ENCODE measurements around the gene DNPEP. TPM values are rescaled to one million over a fixed set of nuclear protein-coding genes. Genes with fewer than 3 reads are reported as not detected.

The DNPEP gene
- polyA plus RNA-seq, 1 donor from 2014 or later = 49.9 TPM

DNA sequence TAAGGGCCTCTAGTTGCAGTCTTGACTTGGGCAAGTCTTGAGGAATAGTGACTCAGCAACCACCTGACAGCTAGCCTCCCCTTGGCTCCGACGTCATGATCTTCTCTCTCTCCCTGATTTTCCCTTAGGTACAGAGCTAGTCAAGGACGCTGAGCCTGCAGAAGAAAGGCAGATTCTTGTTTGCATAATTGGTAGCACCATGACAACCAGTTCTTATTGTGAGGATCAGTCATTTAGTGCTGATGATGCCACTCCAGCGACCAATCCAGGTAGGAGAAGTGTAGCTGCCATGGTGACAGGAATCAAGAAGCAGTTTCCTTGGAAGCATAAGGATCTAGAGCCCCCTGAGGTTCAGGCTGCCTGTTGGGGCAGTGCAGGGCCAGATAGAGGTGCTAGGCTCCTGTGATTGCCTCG is 52.3 kb downstream of the DNPEP start:
- no peak overlapping the region for H3K27ac Mint-ChIP-seq
- H3K27me3 Mint-ChIP-seq = peaks cover 31% of the 10 kb centered on the region
- H3K36me3 Mint-ChIP-seq = no peaks in the 10 kb centered on the region
- H3K9me3 Mint-ChIP-seq = peaks cover 6 to 14% (median 14%) of the 10 kb centered on the region in 3 donors
- no peaks in the 10 kb centered on the region for H3K4me1 Mint-ChIP-seq
- no peak overlapping the region for H3K4me3 Mint-ChIP-seq

- no peaks in the 10 kb centered on the region for H3K36me3 Mint-ChIP-seq
- no peaks in the 10 kb centered on the region for H3K4me1 Mint-ChIP-seq
- H3K27me3 Mint-ChIP-seq = peaks cover 37% of the 10 kb centered on the region
- H3K9me3 Mint-ChIP-seq = peaks cover 6 to 14% (median 14%) of the 10 kb centered on the region in 3 donors
- H3K4me3 Mint-ChIP-seq = no peak overlapping the region
- H3K27ac Mint-ChIP-seq = no peak overlapping the region
Measured at GRCh38 chr2:219334076-219334475, 53.6 kb downstream of the DNPEP start.

DNA sequence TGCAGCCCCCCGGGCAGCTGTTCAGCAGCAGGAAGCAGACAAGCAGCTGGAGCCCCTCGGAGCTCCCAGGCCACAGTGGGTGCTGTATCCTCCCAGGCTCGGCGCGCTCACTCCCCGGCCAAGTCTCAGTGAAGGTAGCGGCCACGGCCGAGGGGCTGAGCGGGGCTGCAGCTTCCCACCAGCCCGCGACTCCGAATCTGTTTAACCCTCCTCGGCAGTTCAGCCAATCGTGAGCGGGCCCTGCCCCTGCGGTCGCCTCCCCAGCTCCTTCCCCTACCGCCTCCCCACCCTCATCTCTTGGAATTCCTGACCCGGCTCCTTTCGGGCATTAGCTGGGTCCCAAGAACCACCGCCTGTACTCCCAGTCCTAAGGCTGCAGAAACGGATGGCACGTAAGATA is 55.2 kb downstream of the DNPEP start, which contains the start of gene RESP18:
Gene RESP18, minus strand, starts transcription at position 203 of the 400 bp plus-strand sequence.
- Mint-ChIP-seq H3K27me3 (peaks cover 44% of the 10 kb centered on the region), H3K36me3 (no peaks in the 10 kb centered on the region), H3K4me3 (peak within 1 kb of the TSS in 1 of 4 donors; percentile 72), H3K9me3 (peaks cover 6 to 14% (median 14%) of the 10 kb centered on the region in 3 donors), H3K4me1 (no peaks in the 10 kb centered on the region), H3K27ac (no peak within 1 kb of the TSS)

GRCh38 chr2:219331560-219332213 is 56.0 kb downstream of the DNPEP start:
- Mint-ChIP-seq H3K9me3 (peaks cover 5 to 14% (median 13%) of the 10 kb centered on the region in 3 donors), H3K36me3 (no peaks in the 10 kb centered on the region), H3K27ac (no peak overlapping the region), H3K27me3 (peaks cover 41% of the 10 kb centered on the region), H3K4me1 (no peaks in the 10 kb centered on the region), H3K4me3 (no peak overlapping the region)

DNA sequence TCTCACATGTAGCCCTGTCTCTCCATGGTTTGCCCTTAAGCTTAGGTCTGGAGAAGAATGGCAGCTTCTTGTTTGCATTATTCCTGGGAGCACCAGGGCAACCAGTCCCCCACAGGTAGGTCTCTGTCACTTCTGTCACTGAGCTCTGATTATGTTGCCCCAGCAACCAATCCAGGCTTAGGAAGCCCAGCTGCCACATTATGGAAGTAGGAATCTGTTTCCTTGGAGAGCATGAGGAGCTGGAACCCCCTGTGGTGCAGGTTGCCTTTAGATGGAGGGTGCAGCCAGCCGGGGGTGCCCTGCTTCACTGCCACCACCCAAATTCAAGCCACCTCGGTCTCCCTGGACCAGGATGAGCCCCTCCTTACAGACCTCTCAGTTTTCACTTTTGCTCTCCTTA is 60.0 kb downstream of the DNPEP start:
- no peak overlapping the region for H3K27ac Mint-ChIP-seq
- no peak overlapping the region for H3K4me3 Mint-ChIP-seq
- peaks cover 42% of the 10 kb centered on the region for H3K27me3 Mint-ChIP-seq
- peaks cover 0 to 4% (median 3%) of the 10 kb centered on the region in 3 donors for H3K9me3 Mint-ChIP-seq
- no peaks in the 10 kb centered on the region for H3K4me1 Mint-ChIP-seq
- no peaks in the 10 kb centered on the region for H3K36me3 Mint-ChIP-seq

GRCh38 chr2:219325657-219326315 is 61.9 kb downstream of the DNPEP start:
- peaks cover 31% of the 10 kb centered on the region for H3K27me3 Mint-ChIP-seq
- peaks cover 0 to 6% (median 4%) of the 10 kb centered on the region in 3 donors for H3K4me1 Mint-ChIP-seq
- no peak overlapping the region for H3K27ac Mint-ChIP-seq
- H3K4me3 Mint-ChIP-seq = no peak overlapping the region
- H3K36me3 Mint-ChIP-seq = no peaks in the 10 kb centered on the region
- H3K9me3 Mint-ChIP-seq = no peaks in the 10 kb centered on the region

DNA sequence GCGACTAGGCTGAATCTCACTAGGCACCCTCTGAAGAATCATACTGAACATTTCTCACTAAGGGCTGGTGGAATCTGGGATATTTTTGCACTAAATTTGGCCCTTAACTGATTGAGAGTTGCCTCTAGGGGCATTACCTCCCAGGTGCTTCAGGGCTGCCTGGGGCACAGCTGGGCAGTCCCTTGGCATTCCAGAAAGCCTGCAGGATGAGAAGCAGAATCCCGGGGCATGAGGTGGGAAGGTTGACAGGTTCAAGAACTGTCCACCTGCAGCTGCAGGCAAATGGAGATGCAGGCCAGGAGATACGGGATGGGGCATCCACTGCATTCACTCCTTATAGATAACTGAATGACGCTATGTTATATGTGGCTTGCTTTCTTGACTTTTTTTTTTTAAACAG is 62.6 kb downstream of the DNPEP start:
- H3K4me1 Mint-ChIP-seq = peaks cover 0 to 7% (median 4%) of the 10 kb centered on the region in 3 donors
- no peaks in the 10 kb centered on the region for H3K9me3 Mint-ChIP-seq
- no peak overlapping the region for H3K27ac Mint-ChIP-seq
- H3K4me3 Mint-ChIP-seq = no peak overlapping the region
- no peaks in the 10 kb centered on the region for H3K36me3 Mint-ChIP-seq
- peaks cover 24% of the 10 kb centered on the region for H3K27me3 Mint-ChIP-seq

DNA sequence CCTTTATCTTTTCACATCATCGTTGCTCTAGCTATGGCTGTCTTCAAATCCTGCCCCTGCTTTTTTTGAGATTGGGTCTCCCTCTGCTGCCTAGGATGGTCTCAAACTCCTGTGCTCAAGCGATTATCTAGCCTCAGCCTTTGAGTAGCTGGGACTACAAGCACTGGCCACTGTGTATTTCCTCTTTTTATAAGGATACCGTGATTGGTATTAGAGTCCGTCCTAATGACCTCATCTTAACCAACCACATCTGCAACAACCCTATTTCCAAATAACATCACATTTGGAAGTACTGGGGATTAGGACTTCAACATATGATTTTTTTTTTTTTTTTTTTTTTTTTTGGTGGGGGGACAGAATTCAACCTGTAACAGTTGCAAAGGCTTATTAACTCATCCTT is 64.3 kb downstream of the DNPEP start:
- Mint-ChIP-seq H3K36me3 (no peaks in the 10 kb centered on the region), H3K4me1 (peaks cover 0 to 7% (median 4%) of the 10 kb centered on the region in 3 donors), H3K4me3 (no peak overlapping the region), H3K27ac (no peak overlapping the region), H3K27me3 (peaks cover 22% of the 10 kb centered on the region), H3K9me3 (no peaks in the 10 kb centered on the region)

Other genes starting within 250 kb of the DNPEP start
- gene NHEJ1, start 227.1 kb downstream of the DNPEP start, polyA plus RNA-seq = 22.9 TPM
- gene SLC23A3, start 217.9 kb downstream of the DNPEP start, polyA plus RNA-seq = 0.63 TPM
- 151 TPM for gene CNPPD1, start 211.0 kb downstream of the DNPEP start, polyA plus RNA-seq
- 55.6 TPM for gene RETREG2, start 209.6 kb downstream of the DNPEP start, polyA plus RNA-seq
- 64.8 TPM for gene ZFAND2B, start 181.1 kb downstream of the DNPEP start, polyA plus RNA-seq
- 1.2 TPM for gene ABCB6, start 169.0 kb downstream of the DNPEP start, polyA plus RNA-seq
- gene ATG9A, start 158.3 kb downstream of the DNPEP start, polyA plus RNA-seq = 19.6 TPM
- gene ANKZF1, start 158.1 kb downstream of the DNPEP start, polyA plus RNA-seq = 31.1 TPM
- gene GLB1L, start 142.5 kb downstream of the DNPEP start, polyA plus RNA-seq = not detected
- gene STK16, start 142.4 kb downstream of the DNPEP start, polyA plus RNA-seq = 17.9 TPM
- not detected for gene TUBA4B, start 134.7 kb downstream of the DNPEP start, polyA plus RNA-seq
- 229 TPM for gene TUBA4A, start 134.0 kb downstream of the DNPEP start, polyA plus RNA-seq
- 7.8 TPM for gene DNAJB2, start 108.5 kb downstream of the DNPEP start, polyA plus RNA-seq
- gene PTPRN, start 78.5 kb downstream of the DNPEP start, polyA plus RNA-seq = not detected
- not detected for gene RESP18, start 55.2 kb downstream of the DNPEP start, polyA plus RNA-seq
- gene DES, start 30.5 kb upstream of the DNPEP start, polyA plus RNA-seq = not detected
- not detected for gene SPEG, start 46.9 kb upstream of the DNPEP start, polyA plus RNA-seq
- gene GMPPA, start 111.0 kb upstream of the DNPEP start, polyA plus RNA-seq = 24.4 TPM
- not detected for gene ASIC4, start 126.6 kb upstream of the DNPEP start, polyA plus RNA-seq
- gene CHPF, start 155.9 kb upstream of the DNPEP start, polyA plus RNA-seq = 3.9 TPM
- 0.28 TPM for gene TMEM198, start 156.1 kb upstream of the DNPEP start, polyA plus RNA-seq
- gene OBSL1, start 183.6 kb upstream of the DNPEP start, polyA plus RNA-seq = not detected
- gene INHA, start 184.4 kb upstream of the DNPEP start, polyA plus RNA-seq = not detected
- 9.2 TPM for gene STK11IP, start 209.9 kb upstream of the DNPEP start, polyA plus RNA-seq
- gene SLC4A3, start 239.7 kb upstream of the DNPEP start, polyA plus RNA-seq = not detected

All from IgD-negative memory B cell (primary cell).